Smooth muscle cell (in vitro differentiated cells): Measurements from ENCODE around the gene R3HDM1. TPM values are rescaled to one million over a fixed set of nuclear protein-coding genes. Genes with fewer than 3 reads are reported as not detected.

Experiments
- DNase-seq: peaks from one replicate; lab custom pipeline; 2025; ENCODE audit not compliant: unreplicated experiment; lab: John Stamatoyannopoulos, UW
- H2AFZ ChIP-seq: fragments of 200-600 bp; sonication (generic); 2 replicates; pipeline ENCODE4 v1.6.0; 2016; ENCODE audit warnings: antibody characterized with exemption, low read depth, mild to moderate bottlenecking
- H3F3A ChIP-seq: fragments of 200-600 bp; sonication (generic); 2 replicates; pipeline ENCODE4 v1.6.0; 2017; ENCODE audit warnings: antibody characterized with exemption, low read depth
- H3K27ac ChIP-seq: fragments of 200-600 bp; sonication (generic); 2 replicates; pipeline ENCODE4 v1.5.1; 2016; ENCODE audit warnings: low read depth, mild to moderate bottlenecking
- H3K27me3 ChIP-seq: fragments of 200-600 bp; sonication (generic); 2 replicates; pipeline ENCODE4 v1.6.1; 2016; ENCODE audit warnings: low read depth, mild to moderate bottlenecking
- H3K36me3 ChIP-seq: fragments of 200-600 bp; sonication (generic); 2 replicates; pipeline ENCODE4 v1.5.1; 2016; ENCODE audit warnings: low read depth
- H3K4me1 ChIP-seq: fragments of 200-600 bp; sonication (generic); 2 replicates; pipeline ENCODE4 v1.5.1; 2016; ENCODE audit warnings: low read depth
- H3K4me2 ChIP-seq: fragments of 200-600 bp; sonication (generic); 2 replicates; pipeline ENCODE4 v1.6.0; 2016; ENCODE audit warnings: mild to moderate bottlenecking
- H3K4me3 ChIP-seq: fragments of 200-600 bp; sonication (generic); 2 replicates; pipeline ENCODE4 v1.5.1; 2016; ENCODE audit warnings: mild to moderate bottlenecking
- H3K79me2 ChIP-seq: fragments of 200-600 bp; sonication (generic); 2 replicates; pipeline ENCODE4 v1.6.0; 2016; ENCODE audit warnings: low read depth, mild to moderate bottlenecking
- H3K9ac ChIP-seq: fragments of 200-600 bp; sonication (generic); 2 replicates; pipeline ENCODE4 v1.6.0; 2016; ENCODE audit warnings: low read depth
- H3K9me3 ChIP-seq: fragments of 200-600 bp; sonication (generic); replicated peaks from 2 replicates; pipeline ENCODE4 v1.5.1; 2016; ENCODE audit warnings: low read depth
- H4K20me1 ChIP-seq: fragments of 200-600 bp; sonication (generic); 2 replicates; pipeline ENCODE4 v1.6.0; 2016; ENCODE audit warnings: low read depth
- WGBS: methylation state at CpG from one replicate; pipeline ENCODE4 v1.1.7; 2016; ENCODE audit warnings: low lambda C conversion rate; 5-methylcytosine and 5-hydroxymethylcytosine counted together
- polyA plus RNA-seq: library from polyadenylated mRNA; unstranded; fragments of >200 nt; fragmentation: Nextera tagmentation; extraction: Ambion mirVana; gene quantifications from 2 replicates; pipeline ENCODE4 v1.2.1, GENCODE V29; 2016
- total RNA-seq: library from RNA; depleted of rRNA; stranded (reverse); fragments of >200 nt; gene quantifications from 2 replicates; pipeline ENCODE4 v1.2.3, GENCODE V29; 2014
- TF ChIP-seq, protein P1 (sequence below): fragments of 200-600 bp; sonication (generic); IDR thresholded peaks from 2 replicates; pipeline ENCODE4 v1.5.1; 2017; ENCODE audit warnings: borderline replicate concordance, mild to moderate bottlenecking, antibody characterized with exemption; ENCODE audit not compliant: insufficient read depth, poor library complexity, severe bottlenecking

The R3HDM1 gene
- total and polyA plus RNA-seq, 2 experiments from 2014 or later = 14.2 to 20.6 TPM

DNA sequence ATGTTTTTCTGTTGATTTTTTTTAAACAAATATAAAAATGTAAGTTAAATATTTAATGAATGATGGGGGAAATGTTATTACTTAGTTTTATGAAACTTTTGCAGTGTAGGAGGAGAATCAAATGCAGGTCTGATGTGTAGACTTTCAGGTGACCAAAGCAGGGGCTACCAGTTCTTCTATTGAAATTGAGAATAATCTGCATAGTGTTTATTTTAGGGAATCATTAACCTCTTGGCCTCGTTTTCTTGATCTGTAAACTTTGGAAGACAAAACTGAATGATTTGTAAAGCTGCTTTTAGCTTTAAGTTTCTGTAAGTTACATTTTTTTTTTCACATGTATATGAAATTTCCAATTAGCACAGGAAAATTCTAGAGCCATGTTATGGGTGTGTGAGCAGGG is 99.2 kb downstream of the R3HDM1 start:
- TF ChIP-seq, protein P1, sequence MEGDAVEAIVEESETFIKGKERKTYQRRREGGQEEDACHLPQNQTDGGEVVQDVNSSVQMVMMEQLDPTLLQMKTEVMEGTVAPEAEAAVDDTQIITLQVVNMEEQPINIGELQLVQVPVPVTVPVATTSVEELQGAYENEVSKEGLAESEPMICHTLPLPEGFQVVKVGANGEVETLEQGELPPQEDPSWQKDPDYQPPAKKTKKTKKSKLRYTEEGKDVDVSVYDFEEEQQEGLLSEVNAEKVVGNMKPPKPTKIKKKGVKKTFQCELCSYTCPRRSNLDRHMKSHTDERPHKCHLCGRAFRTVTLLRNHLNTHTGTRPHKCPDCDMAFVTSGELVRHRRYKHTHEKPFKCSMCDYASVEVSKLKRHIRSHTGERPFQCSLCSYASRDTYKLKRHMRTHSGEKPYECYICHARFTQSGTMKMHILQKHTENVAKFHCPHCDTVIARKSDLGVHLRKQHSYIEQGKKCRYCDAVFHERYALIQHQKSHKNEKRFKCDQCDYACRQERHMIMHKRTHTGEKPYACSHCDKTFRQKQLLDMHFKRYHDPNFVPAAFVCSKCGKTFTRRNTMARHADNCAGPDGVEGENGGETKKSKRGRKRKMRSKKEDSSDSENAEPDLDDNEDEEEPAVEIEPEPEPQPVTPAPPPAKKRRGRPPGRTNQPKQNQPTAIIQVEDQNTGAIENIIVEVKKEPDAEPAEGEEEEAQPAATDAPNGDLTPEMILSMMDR = no peak
- Histone ChIP-seq H3K9me3 (no peaks in the 10 kb centered on the region), H3K27ac (no peak overlapping the region), H3F3A (no peaks in the 10 kb centered on the region), H3K4me1 (no peaks in the 10 kb centered on the region), H3K9ac (no peak overlapping the region), H3K79me2 (no peaks in the 10 kb centered on the region), H4K20me1 (no peaks in the 10 kb centered on the region), H3K4me2 (no peak overlapping the region), H3K4me3 (no peak overlapping the region), H2AFZ (no peak overlapping the region), H3K36me3 (no peaks in the 10 kb centered on the region), H3K27me3 (no peaks in the 10 kb centered on the region)
- 90% methylated on average over 1 of the region's 1 CpG for WGBS
- DNase-seq = no peak

DNA sequence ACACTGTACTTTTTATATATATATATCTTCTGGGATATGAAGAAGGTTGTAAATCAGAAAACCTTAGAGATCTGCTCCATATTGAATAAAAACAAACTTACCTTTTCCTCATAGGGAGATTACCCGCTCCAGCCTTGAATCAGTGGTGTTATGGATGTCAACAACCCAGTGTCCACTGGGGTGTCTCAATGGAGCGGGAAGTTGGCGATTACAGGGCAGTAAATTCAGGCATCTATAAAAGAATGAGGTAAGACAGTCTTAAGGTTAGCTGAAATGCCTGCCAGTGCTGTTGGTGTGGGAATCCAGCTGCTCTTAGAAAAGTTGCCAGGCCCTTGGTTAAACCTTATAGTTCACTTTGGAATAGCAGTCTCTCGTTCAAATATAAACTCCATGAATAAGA is 102.3 kb downstream of the R3HDM1 start:
- TF ChIP-seq, protein P1 = no peak
- Histone ChIP-seq H3K79me2 (no peaks in the 10 kb centered on the region), H3K4me3 (no peak overlapping the region), H3K36me3 (peaks cover 5% of the 10 kb centered on the region), H3K27ac (no peak overlapping the region), H3K4me2 (no peak overlapping the region), H3F3A (no peaks in the 10 kb centered on the region), H3K9me3 (no peaks in the 10 kb centered on the region), H3K9ac (no peak overlapping the region), H3K4me1 (no peaks in the 10 kb centered on the region), H4K20me1 (no peaks in the 10 kb centered on the region), H2AFZ (no peak overlapping the region), H3K27me3 (no peaks in the 10 kb centered on the region)
- no peak for DNase-seq
- WGBS = 96% methylated on average over 4 of the region's 4 CpGs

DNA sequence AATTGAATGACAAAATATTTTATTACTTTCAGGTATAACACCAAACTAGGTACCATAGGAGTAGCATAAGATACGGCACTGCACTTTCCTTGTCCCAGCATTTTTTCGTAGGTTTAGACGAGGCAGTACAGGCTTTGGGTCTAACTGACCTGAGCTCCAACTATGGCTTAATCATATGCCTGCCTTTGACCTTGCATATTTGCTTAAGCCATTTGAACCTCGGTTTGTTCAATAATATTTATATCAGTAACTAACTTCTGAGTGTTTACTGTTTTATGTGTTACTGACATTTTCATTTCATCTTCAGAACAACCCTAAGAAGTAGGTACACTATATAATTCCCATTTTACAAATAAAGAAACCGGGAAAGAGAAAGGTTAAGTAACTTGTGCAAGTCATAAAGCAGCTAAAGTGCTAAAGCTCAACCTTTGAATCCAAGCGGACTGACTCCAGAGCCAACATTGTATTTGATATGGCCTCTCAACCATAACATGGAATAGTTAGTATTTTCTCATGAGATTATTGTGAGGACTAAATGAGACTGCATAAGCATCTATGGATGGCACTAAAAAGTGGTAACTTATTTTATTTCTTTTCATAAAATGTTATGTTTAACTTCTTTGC is 104.0 kb downstream of the R3HDM1 start:
- no peak overlapping the region for H3K9ac ChIP-seq
- no peaks in the 10 kb centered on the region for H3F3A ChIP-seq
- TF ChIP-seq, protein P1 = no peak
- WGBS = 88% methylated on average over 6 of the region's 6 CpGs
- no peaks in the 10 kb centered on the region for H4K20me1 ChIP-seq
- H3K27me3 ChIP-seq = no peaks in the 10 kb centered on the region
- no peaks in the 10 kb centered on the region for H3K4me1 ChIP-seq
- H3K36me3 ChIP-seq = peaks cover 5% of the 10 kb centered on the region
- no peaks in the 10 kb centered on the region for H3K9me3 ChIP-seq
- no peak overlapping the region for H3K4me3 ChIP-seq
- H2AFZ ChIP-seq = no peak overlapping the region
- H3K79me2 ChIP-seq = no peaks in the 10 kb centered on the region
- no peak overlapping the region for H3K4me2 ChIP-seq
- DNase-seq = no peak
- no peak overlapping the region for H3K27ac ChIP-seq

- no peak overlapping the region for H3K27ac ChIP-seq
- H3K4me2 ChIP-seq = no peak overlapping the region
- no peaks in the 10 kb centered on the region for H3F3A ChIP-seq
- 96% methylated on average over 1 of the region's 1 CpG for WGBS
- no peak for DNase-seq
- H3K27me3 ChIP-seq = no peaks in the 10 kb centered on the region
- H3K36me3 ChIP-seq = peaks cover 5% of the 10 kb centered on the region
- no peaks in the 10 kb centered on the region for H3K4me1 ChIP-seq
- H4K20me1 ChIP-seq = no peaks in the 10 kb centered on the region
- no peaks in the 10 kb centered on the region for H3K9me3 ChIP-seq
- H2AFZ ChIP-seq = no peak overlapping the region
- H3K79me2 ChIP-seq = no peaks in the 10 kb centered on the region
- H3K4me3 ChIP-seq = no peak overlapping the region
- no peak overlapping the region for H3K9ac ChIP-seq
- TF ChIP-seq, protein P1 = no peak
Measured at GRCh38 chr2:135636982-135637381, 105.7 kb downstream of the R3HDM1 start.
